Esophagus muscularis mucosa (tissue), 4 donors: ENCODE measurements around the gene DNAJA1. TPM values are rescaled to one million over a fixed set of nuclear protein-coding genes. Genes with fewer than 3 reads are reported as not detected.
"Not testable (repeated sequence)": the region's sequence is repeated elsewhere in the genome, so short reads cannot be mapped to it uniquely, and the experiment has no call there.

Experiments
- DNase-seq: peaks from one replicate; pipeline ENCODE4 v3.0.0-alpha.2; 2017; ENCODE audit errors: extremely low spot score
- H3K27ac ChIP-seq, 4 donors: fragments of 200-600 bp; sonication (generic); replicated peaks in 1 of 4; 1 replicate in 3 of 4; 2 replicates in 1 of 4; pipeline ENCODE4 v1.5.1; 2016 to 2019; ENCODE audit warnings: mild to moderate bottlenecking in 1 of 4
- H3K27me3 ChIP-seq, 4 donors: fragments of 200-600 bp; sonication (generic); one replicate each; pipeline versions ENCODE4 v1.5.1 to v1.6.0; 2016 to 2019
- H3K36me3 ChIP-seq, 4 donors: fragments of 200-600 bp; sonication (generic); one replicate each; pipeline ENCODE4 v1.5.1; 2016 to 2019
- H3K4me1 ChIP-seq, 4 donors: fragments of 200-600 bp; sonication (generic); one replicate each; pipeline ENCODE4 v1.5.1; 2016 to 2019
- H3K4me3 ChIP-seq, 4 donors: fragments of 200-600 bp; sonication (generic); 1 replicate in 2 of 4; 2 replicates in 2 of 4; pipeline ENCODE4 v1.5.1; 2016 to 2019; ENCODE audit warnings: mild to moderate bottlenecking in 4 of 4, moderate library complexity in 1 of 4
- H3K9me3 ChIP-seq, 4 donors: fragments of 200-600 bp; sonication (generic); 1 replicate in 3 of 4; 2 replicates in 1 of 4; pipeline ENCODE4 v1.5.1; 2016 to 2019
- EP300 ChIP-seq: sonication (generic); formaldehyde crosslinking; IDR thresholded peaks from one replicate; pipeline ENCODE4 v1.6.1; 2017; ENCODE audit warnings: antibody characterized with exemption
- POLR2A ChIP-seq: fragments of 450-650 bp; IDR thresholded peaks from one replicate; pipeline ENCODE4 v1.6.1; 2017; ENCODE audit warnings: antibody characterized with exemption, moderate library complexity, mild to moderate bottlenecking, low read depth
- POLR2AphosphoS5 ChIP-seq, 2 donors: sonication (generic); formaldehyde crosslinking; IDR thresholded peaks; one replicate each; pipeline ENCODE4 v1.6.1; 2017; ENCODE audit warnings: antibody characterized with exemption in 2 of 2
- WGBS: methylation state at CpG from one replicate; pipeline ENCODE4 v1.1.5; 2018; 5-methylcytosine and 5-hydroxymethylcytosine counted together
- intact Hi-C: fragments of 100-400 bp; cut with DNase I; formaldehyde crosslinking; loops from one replicate; pipeline ENCODE4 v1.15.1; 2023
- total RNA-seq, 4 donors: library from RNA; depleted of rRNA; stranded (reverse); fragments of >200 nt; gene quantifications; one replicate each; pipeline versions ENCODE4 v1.1.0 to v1.2.1, GENCODE V29; 2016
- TF ChIP-seq, protein P1 (sequence below), 3 experiments: fragments of 200-600 bp in 2 of 3; fragments of 450-650 bp in 1 of 3; sonication (generic) in 2 of 3; IDR thresholded peaks; one replicate each; pipeline ENCODE4 v1.5.1; 2017 to 2019; ENCODE audit warnings: antibody characterized with exemption in 3 of 3, mild to moderate bottlenecking in 2 of 3, moderate library complexity in 1 of 3

Gene DNAJA1
- total RNA-seq, 4 donors from 2014 or later, result 60.9 to 102 (median 71.1) TPM

DNA sequence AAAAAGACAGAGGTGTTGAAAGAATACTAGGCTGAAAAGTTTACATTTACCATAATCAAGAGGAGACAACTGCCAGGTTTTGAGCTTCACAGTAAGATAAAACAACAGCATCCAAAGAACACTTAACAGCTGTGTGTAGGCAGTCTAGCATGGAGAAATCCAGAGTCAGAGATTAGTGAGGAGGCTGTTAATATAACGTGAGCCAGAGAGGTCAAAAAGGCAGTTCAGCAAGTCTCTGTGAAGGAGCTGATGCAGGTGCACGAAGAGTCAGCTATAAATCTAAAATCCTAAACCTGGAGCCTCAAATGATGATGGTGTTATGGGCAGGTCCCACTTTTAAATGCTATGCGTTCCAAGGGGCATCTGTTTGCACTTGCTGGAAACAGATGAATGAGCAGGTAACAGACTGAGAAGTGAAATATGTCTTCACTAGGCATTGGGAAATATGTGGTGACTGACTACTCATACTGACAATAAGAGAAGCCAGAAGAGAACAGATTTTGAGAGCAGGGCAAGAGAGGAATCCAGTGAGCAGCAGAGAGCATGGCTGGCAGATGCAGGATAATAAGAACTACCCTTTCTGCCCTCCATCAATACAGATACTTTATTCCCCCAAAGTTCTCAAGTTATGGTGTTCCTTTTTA is 32.4 kb upstream of the DNAJA1 start:
- peaks cover 17 to 63% (median 47%) of the 10 kb centered on the region in 4 donors for H3K36me3 ChIP-seq
- H3K27ac ChIP-seq, result peak overlapping the region in 1 of 4 donors; percentile 53
- DNase-seq, result no peak

DNA sequence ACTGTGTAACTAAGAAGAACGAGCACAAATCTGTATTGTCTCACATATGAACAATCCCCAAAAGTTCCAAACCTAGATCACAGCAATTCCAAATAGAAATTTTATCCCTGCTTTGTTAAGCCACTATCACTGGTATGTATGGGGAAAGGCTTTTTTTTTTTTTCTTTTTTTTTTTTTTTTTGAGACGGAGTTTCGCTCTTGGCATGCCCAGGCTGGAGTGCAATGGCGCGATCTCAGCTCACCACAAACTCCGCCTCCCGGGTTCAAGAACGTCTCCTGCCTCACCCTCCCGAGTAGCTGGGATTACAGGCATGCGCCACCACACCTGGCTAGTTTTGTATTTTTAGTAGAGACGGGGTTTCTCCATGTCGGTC is 24.4 kb upstream of the DNAJA1 start:
- 16% methylated on average over 11 of the region's 12 CpGs for WGBS

More for the DNA sequence above, 32.4 kb upstream of the DNAJA1 start:
- TF ChIP-seq, protein P1, sequence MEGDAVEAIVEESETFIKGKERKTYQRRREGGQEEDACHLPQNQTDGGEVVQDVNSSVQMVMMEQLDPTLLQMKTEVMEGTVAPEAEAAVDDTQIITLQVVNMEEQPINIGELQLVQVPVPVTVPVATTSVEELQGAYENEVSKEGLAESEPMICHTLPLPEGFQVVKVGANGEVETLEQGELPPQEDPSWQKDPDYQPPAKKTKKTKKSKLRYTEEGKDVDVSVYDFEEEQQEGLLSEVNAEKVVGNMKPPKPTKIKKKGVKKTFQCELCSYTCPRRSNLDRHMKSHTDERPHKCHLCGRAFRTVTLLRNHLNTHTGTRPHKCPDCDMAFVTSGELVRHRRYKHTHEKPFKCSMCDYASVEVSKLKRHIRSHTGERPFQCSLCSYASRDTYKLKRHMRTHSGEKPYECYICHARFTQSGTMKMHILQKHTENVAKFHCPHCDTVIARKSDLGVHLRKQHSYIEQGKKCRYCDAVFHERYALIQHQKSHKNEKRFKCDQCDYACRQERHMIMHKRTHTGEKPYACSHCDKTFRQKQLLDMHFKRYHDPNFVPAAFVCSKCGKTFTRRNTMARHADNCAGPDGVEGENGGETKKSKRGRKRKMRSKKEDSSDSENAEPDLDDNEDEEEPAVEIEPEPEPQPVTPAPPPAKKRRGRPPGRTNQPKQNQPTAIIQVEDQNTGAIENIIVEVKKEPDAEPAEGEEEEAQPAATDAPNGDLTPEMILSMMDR (IDR thresholded peaks at IDR 0.05), result no peak
- TF ChIP-seq POLR2AphosphoS5 (IDR thresholded peaks at IDR 0.05), result no peak
- TF ChIP-seq EP300, result no peak
- TF ChIP-seq POLR2A, result no peak
- H3K9me3 ChIP-seq, result no peaks in the 10 kb centered on the region
- H3K4me3 ChIP-seq, result no peak overlapping the region
- H3K27me3 ChIP-seq, result no peaks in the 10 kb centered on the region
- H3K4me1 ChIP-seq, result peaks cover 17 to 20% (median 18%) of the 10 kb centered on the region in 4 donors
- intact Hi-C loops, result no loop called here
- WGBS, result 30% methylated on average over 3 of the region's 3 CpGs

DNA sequence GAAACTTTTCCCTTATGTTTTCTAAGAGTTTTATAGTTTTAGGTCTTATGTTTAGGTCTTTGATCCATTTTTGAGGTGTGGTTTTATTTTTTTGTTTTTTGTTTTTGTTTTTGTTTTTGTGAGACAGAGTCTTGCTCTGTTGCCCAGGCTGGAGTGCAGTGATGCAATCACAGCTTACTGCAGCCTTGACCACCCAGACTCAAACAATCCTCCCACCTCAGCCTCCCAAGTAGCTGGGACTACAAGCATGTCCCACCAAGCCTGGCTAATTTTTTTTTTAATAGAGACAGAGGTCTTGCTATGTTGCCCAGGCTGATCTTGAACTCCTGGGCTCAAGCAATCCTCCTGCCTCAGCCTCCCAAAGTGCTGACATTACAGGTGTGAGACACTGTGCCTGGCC is 19.7 kb upstream of the DNAJA1 start:
- H3K27me3 ChIP-seq, intact Hi-C loops, DNase-seq, H3K9me3 ChIP-seq, H3K36me3 ChIP-seq, H3K4me3 ChIP-seq, H3K27ac ChIP-seq: not testable (repeated sequence)
- H3K4me1 ChIP-seq, result peaks cover 8 to 14% (median 12%) of the 10 kb centered on the region in 4 donors

More for the DNA sequence above, 24.4 kb upstream of the DNAJA1 start:
- Histone ChIP-seq H3K36me3 (peaks cover 10 to 25% (median 20%) of the 10 kb centered on the region in 4 donors), H3K27ac (peak overlapping the region; percentile 85 to 97 (median 93)), H3K4me1 (peaks cover 10 to 28% (median 23%) of the 10 kb centered on the region in 4 donors), H3K4me3 (peak overlapping the region; percentile 72 to 95 (median 82))
- H3K9me3 ChIP-seq, DNase-seq, H3K27me3 ChIP-seq, intact Hi-C loops: not testable (repeated sequence)

DNA sequence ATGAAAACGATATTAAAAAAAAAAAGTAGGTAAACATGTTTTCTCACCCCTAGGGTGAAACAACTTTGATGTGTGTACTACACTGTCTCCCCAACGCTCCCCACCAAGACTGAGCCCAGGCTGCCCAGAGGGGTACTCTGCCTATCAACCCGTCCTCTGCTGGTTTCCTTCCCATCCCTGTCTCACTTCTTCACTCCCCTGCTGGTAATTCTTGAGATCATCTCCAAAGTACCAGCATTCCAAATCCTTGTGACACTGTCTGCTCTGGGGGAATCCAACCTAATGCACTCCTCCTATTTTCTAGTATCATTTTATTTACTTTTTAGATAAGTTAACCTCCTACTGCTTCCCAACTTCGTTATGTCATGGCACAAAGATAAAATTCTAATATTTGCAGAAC is 17.3 kb upstream of the DNAJA1 start:
- intact Hi-C loops, result no loop called here

DNA sequence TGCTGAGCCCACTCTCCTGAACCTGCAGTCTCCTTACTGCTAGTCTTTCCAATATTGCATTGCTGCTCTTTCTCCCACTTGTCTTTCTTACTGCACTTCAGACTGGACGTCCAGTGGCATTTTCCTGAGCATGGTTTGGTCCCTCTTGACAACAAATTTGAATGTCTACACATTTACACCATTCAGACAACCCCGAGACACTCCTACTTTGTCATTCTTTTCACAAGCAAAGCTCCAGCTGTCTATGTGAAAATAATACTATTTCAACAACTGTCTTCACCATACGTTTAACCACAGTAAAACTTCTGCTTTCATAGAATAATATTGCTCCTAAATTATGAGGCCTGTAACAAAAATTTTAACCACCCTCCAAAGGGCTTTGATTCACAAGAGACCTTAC is 13.2 kb upstream of the DNAJA1 start:
- no peak for DNase-seq
- Histone ChIP-seq H3K4me1 (no peaks in the 10 kb centered on the region), H3K9me3 (no peaks in the 10 kb centered on the region), H3K27ac (no peak overlapping the region), H3K4me3 (no peak overlapping the region), H3K36me3 (no peaks in the 10 kb centered on the region), H3K27me3 (no peaks in the 10 kb centered on the region)
- WGBS, result 80% methylated on average over 3 of the region's 3 CpGs
- intact Hi-C loops, result no loop called here
- no peak for TF ChIP-seq POLR2AphosphoS5 (IDR thresholded peaks at IDR 0.05)
- no peak for TF ChIP-seq EP300
- TF ChIP-seq POLR2A, result no peak
- TF ChIP-seq, protein P1 (IDR thresholded peaks at IDR 0.05), result no peak

More for the DNA sequence above, 17.3 kb upstream of the DNAJA1 start:
- 97% methylated on average over 4 of the region's 4 CpGs for WGBS
- TF ChIP-seq, protein P1 (IDR thresholded peaks at IDR 0.05), result no peak
- TF ChIP-seq POLR2A, result no peak
- TF ChIP-seq EP300, result no peak
- TF ChIP-seq POLR2AphosphoS5 (IDR thresholded peaks at IDR 0.05), result no peak
- Histone ChIP-seq H3K27ac (no peak overlapping the region), H3K9me3 (no peaks in the 10 kb centered on the region), H3K27me3 (no peaks in the 10 kb centered on the region), H3K36me3 (no peaks in the 10 kb centered on the region), H3K4me3 (no peak overlapping the region), H3K4me1 (no peaks in the 10 kb centered on the region)
- DNase-seq, result no peak
